ENCODE data around the gene ABHD16B. TPM values are rescaled to one million over a fixed set of nuclear protein-coding genes. Genes with fewer than 3 reads are reported as not detected.

ABHD16B gene
- total and polyA plus RNA-seq, 2 of the 13 experiments (the other 11 are each of a cell fraction or from before 2014, with no cell fraction given), result not detected

DNA sequence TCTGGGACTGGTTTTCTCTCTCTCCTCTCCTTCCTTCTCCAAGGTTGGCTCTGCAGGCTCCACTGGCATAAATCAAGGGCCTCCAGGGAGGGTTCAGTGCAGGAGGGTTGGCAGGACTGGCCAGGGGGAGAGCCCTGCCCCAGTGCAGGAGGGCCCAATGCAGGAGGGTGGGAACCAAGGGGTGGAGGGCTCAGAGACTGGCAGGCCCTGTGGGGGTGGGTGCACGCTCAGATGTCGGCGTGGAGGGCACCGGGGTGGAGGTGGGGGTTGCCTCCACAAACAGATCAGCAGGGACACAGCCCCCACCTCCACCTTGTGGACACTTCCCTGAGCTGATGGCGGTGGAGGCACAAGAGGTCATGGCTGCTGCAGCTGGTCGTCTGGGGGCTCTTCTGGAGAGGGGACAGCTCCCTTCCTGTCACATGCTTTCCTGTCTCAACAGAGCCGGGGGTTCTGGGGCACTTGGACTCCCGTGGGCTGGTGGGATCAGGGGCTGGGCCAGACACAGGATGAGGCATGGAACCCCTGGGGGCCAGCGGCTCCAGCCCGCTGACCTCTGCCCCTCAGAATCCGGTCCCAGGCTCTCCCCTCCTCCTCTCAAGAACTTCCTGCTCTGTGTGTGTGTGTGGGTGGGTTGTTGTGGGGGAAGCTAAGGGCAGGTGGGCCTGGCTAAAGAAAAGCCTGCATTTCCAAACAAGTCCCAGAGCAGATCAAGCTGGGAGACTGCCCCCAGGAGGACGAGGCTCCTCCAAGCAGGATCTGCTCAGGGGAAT, 2.7 kb upstream of the ABHD16B start (continued):
- TF ChIP-seq, protein P1, sequence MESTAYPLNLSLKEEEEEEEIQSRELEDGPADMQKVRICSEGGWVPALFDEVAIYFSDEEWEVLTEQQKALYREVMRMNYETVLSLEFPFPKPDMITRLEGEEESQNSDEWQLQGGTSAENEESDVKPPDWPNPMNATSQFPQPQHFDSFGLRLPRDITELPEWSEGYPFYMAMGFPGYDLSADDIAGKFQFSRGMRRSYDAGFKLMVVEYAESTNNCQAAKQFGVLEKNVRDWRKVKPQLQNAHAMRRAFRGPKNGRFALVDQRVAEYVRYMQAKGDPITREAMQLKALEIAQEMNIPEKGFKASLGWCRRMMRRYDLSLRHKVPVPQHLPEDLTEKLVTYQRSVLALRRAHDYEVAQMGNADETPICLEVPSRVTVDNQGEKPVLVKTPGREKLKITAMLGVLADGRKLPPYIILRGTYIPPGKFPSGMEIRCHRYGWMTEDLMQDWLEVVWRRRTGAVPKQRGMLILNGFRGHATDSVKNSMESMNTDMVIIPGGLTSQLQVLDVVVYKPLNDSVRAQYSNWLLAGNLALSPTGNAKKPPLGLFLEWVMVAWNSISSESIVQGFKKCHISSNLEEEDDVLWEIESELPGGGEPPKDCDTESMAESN (CRISPR knock-in tag; conservative IDR thresholded peaks at IDR 0.05), result peak; percentile 93
- TF ChIP-seq NFIC (IDR thresholded peaks at IDR 0.05; ENCODE audit: low read length) (no peak), TCF7L2 (IDR thresholded peaks at IDR 0.05; ENCODE audit: low read depth, low read length) (no peak), NR2F1 (CRISPR knock-in tag; IDR thresholded peaks at IDR 0.05) (peak; percentile 77 to 87), KAT8 (CRISPR knock-in tag; IDR thresholded peaks at IDR 0.05) (peak; percentile 75), REL (CRISPR knock-in tag; conservative IDR thresholded peaks at IDR 0.05) (no peak), AKAP8 (CRISPR knock-in tag; IDR thresholded peaks at IDR 0.05) (peak; percentile 98), SP1 (IDR thresholded peaks at IDR 0.05) (no peak), SP1 (CRISPR knock-in tag; IDR thresholded peaks at IDR 0.05) (no peak), ZNF160 (CRISPR knock-in tag; IDR thresholded peaks at IDR 0.05) (peak; percentile 26; the same call in 1 of the 2 replicates), CENPX (CRISPR knock-in tag; IDR thresholded peaks at IDR 0.05) (no peak), ARNT (IDR thresholded peaks at IDR 0.05) (no peak), YY1 (IDR thresholded peaks at IDR 0.05; ENCODE audit: insufficient read depth, insufficient replicate concordance, low read depth, low read length) (peak; percentile 78), ARHGAP35 (CRISPR knock-in tag; IDR thresholded peaks at IDR 0.05; ENCODE audit: borderline replicate concordance) (no peak), ZNF256 (CRISPR knock-in tag; conservative IDR thresholded peaks at IDR 0.05) (no peak), SP140L (CRISPR knock-in tag; IDR thresholded peaks at IDR 0.05; ENCODE audit: borderline replicate concordance) (no peak)
- TF ChIP-seq, protein P2, sequence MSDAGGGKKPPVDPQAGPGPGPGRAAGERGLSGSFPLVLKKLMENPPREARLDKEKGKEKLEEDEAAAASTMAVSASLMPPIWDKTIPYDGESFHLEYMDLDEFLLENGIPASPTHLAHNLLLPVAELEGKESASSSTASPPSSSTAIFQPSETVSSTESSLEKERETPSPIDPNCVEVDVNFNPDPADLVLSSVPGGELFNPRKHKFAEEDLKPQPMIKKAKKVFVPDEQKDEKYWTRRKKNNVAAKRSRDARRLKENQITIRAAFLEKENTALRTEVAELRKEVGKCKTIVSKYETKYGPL (CRISPR knock-in tag; IDR thresholded peaks at IDR 0.05), result no peak
- TF ChIP-seq, protein P3, sequence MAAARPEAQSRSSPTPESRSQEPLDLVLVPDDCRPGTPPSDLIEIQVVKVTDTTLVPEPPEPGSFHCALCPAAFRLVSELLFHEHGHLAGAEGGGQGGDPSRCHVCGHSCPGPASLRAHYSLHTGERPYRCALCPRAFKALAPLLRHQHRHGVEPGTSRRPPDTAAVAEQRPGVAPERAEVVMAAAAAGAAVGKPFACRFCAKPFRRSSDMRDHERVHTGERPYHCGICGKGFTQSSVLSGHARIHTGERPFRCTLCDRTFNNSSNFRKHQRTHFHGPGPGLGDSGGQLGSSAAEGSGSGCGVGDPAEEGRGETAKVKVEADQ (CRISPR knock-in tag; IDR thresholded peaks at IDR 0.05; ENCODE audit: borderline replicate concordance), result peak; percentile 83; the same call in 1 of the 2 replicates
- TF ChIP-seq, protein P4, sequence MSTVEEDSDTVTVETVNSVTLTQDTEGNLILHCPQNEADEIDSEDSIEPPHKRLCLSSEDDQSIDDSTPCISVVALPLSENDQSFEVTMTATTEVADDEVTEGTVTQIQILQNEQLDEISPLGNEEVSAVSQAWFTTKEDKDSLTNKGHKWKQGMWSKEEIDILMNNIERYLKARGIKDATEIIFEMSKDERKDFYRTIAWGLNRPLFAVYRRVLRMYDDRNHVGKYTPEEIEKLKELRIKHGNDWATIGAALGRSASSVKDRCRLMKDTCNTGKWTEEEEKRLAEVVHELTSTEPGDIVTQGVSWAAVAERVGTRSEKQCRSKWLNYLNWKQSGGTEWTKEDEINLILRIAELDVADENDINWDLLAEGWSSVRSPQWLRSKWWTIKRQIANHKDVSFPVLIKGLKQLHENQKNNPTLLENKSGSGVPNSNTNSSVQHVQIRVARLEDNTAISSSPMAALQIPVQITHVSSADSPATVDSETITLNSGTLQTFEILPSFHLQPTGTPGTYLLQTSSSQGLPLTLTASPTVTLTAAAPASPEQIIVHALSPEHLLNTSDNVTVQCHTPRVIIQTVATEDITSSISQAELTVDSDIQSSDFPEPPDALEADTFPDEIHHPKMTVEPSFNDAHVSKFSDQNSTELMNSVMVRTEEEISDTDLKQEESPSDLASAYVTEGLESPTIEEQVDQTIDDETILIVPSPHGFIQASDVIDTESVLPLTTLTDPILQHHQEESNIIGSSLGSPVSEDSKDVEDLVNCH (CRISPR knock-in tag; IDR thresholded peaks at IDR 0.05), result no peak
- TF ChIP-seq, protein P5, sequence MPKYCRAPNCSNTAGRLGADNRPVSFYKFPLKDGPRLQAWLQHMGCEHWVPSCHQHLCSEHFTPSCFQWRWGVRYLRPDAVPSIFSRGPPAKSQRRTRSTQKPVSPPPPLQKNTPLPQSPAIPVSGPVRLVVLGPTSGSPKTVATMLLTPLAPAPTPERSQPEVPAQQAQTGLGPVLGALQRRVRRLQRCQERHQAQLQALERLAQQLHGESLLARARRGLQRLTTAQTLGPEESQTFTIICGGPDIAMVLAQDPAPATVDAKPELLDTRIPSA (CRISPR knock-in tag; IDR thresholded peaks at IDR 0.05; ENCODE audit: borderline replicate concordance), result 0 out of 2 replicates have a peak, but pooled peaks have one; percentile 21

Data from HepG2 (cell line).